Prostate gland (tissue), 2 donors: ENCODE measurements around the gene RFTN1. TPM values are rescaled to one million over a fixed set of nuclear protein-coding genes. Genes with fewer than 3 reads are reported as not detected.

Experiments
- DNase-seq: peaks from one replicate; pipeline ENCODE4 v3.0.0-alpha.2; 2019; ENCODE audit warnings: low spot score
- H3K27ac ChIP-seq, 2 donors: fragments of 200-600 bp; sonication (generic); 2 replicates each; pipeline ENCODE4 v1.5.1; 2017 to 2019
- H3K27me3 ChIP-seq: fragments of 200-600 bp; sonication (generic); replicated peaks from 2 replicates; pipeline ENCODE4 v1.5.1; 2019; ENCODE audit not compliant: insufficient read depth
- H3K36me3 ChIP-seq, 2 donors: fragments of 200-600 bp; sonication (generic); 1 replicate in 1 of 2; 2 replicates in 1 of 2; pipeline versions ENCODE4 v1.5.1 to v1.8.1; 2017 to 2019
- H3K4me1 ChIP-seq: fragments of 200-600 bp; sonication (generic); replicated peaks from 2 replicates; pipeline ENCODE4 v1.5.1; 2019
- H3K4me3 ChIP-seq, 2 donors: fragments of 200-600 bp; sonication (generic); 2 replicates each; pipeline ENCODE4 v1.5.1; 2017 to 2019
- H3K9me3 ChIP-seq: fragments of 200-600 bp; sonication (generic); 2 replicates; pipeline ENCODE4 v1.5.1; 2017
- CTCF ChIP-seq, 4 experiments: fragments of 200-600 bp in 2 of 4; fragments of 450-650 bp in 2 of 4; sonication (generic) in 2 of 4; IDR thresholded peaks; 1 replicate in 3 of 4; 2 replicates in 1 of 4; pipeline ENCODE4 v1.5.1; 2016 to 2019; ENCODE audit warnings: antibody characterized with exemption in 4 of 4, mild to moderate bottlenecking in 2 of 4, moderate library complexity in 2 of 4
- POLR2A ChIP-seq: fragments of 450-650 bp; IDR thresholded peaks from one replicate; pipeline ENCODE4 v1.6.1; 2016; ENCODE audit warnings: antibody characterized with exemption, mild to moderate bottlenecking
- POLR2AphosphoS5 ChIP-seq: sonication (generic); formaldehyde crosslinking; IDR thresholded peaks from one replicate; pipeline ENCODE4 v1.6.1; 2017; ENCODE audit warnings: antibody characterized with exemption
- WGBS: methylation state at CpG from one replicate; pipeline ENCODE4 v1.1.5; 2018; 5-methylcytosine and 5-hydroxymethylcytosine counted together
- intact Hi-C: fragments of 100-400 bp; cut with DNase I; formaldehyde crosslinking; loops from one replicate; pipeline ENCODE4 v1.14.2; 2022
- total RNA-seq, 2 donors: library from RNA; depleted of rRNA; stranded (reverse); fragments of >200 nt; gene quantifications; one replicate each; pipeline ENCODE4 v1.1.0, GENCODE V29; 2016

The RFTN1 gene
- total RNA-seq, 2 donors from 2014 or later: 7.4 to 16.1 TPM

DNA sequence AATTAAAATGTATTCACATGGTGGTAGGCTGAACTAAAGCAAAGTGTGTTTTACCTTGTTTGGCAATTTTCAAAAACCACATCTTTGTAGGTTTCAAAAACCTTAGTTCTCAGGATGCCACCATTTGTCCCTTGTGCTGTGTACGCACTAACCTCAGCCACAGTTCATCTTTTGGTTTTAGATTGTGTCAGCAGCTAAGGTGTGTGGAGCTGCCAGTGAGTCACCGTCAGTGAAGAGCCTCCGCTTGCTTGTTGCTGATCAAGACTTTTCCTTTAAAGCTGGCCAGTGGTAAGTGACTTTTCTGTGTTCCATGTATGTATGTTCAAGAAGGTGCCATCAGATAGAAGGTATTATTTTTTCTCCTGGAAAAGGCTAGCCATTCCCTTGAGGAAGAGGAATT is 227.3 kb downstream of the RFTN1 start:
- 96% methylated on average over 3 of the region's 3 CpGs for WGBS
- no peaks in the 10 kb centered on the region for H3K4me1 ChIP-seq
- TF ChIP-seq CTCF (IDR thresholded peaks at IDR 0.05): no peak
- TF ChIP-seq POLR2AphosphoS5: no peak
- no peak for TF ChIP-seq POLR2A
- no peak overlapping the region for H3K27ac ChIP-seq
- H3K4me3 ChIP-seq: no peak overlapping the region
- H3K36me3 ChIP-seq: no peaks in the 10 kb centered on the region
- no peaks in the 10 kb centered on the region for H3K27me3 ChIP-seq
- H3K9me3 ChIP-seq: no peaks in the 10 kb centered on the region
- intact Hi-C loops: no loop called here
- DNase-seq: no peak

DNA sequence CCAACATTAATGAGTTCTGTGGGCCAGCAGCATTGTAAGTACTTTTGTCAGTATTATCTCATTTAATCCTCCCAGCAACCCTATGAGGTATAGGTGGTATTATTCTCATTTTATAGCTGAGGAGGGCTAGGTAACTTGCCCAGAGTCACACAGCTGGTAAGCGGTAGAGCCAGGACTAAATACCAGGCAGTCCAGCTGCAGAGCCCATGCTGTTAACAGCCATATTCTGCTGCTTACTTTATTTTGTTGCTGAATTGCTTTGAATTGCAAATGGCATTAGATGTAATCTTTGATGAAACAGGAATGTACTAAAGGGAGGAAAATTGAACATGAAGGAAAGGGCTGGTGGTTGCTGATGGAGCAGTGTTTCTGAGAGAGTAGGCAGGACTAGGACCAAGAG is 228.9 kb downstream of the RFTN1 start:
- H3K4me1 ChIP-seq: no peaks in the 10 kb centered on the region
- WGBS: 100% methylated on average over 1 of the region's 1 CpG
- H3K9me3 ChIP-seq: no peaks in the 10 kb centered on the region
- H3K27ac ChIP-seq: no peak overlapping the region
- H3K36me3 ChIP-seq: no peaks in the 10 kb centered on the region
- no peaks in the 10 kb centered on the region for H3K27me3 ChIP-seq
- intact Hi-C loops: no loop called here
- H3K4me3 ChIP-seq: no peak overlapping the region
- DNase-seq: no peak
- no peak for TF ChIP-seq POLR2AphosphoS5
- TF ChIP-seq CTCF (IDR thresholded peaks at IDR 0.05): no peak
- no peak for TF ChIP-seq POLR2A

GRCh38 chr3:16280671-16281070 is 232.8 kb downstream of the RFTN1 start:
- Histone ChIP-seq H3K4me1 (no peaks in the 10 kb centered on the region), H3K4me3 (no peak overlapping the region), H3K27me3 (no peaks in the 10 kb centered on the region), H3K36me3 (no peaks in the 10 kb centered on the region), H3K27ac (no peak overlapping the region), H3K9me3 (no peaks in the 10 kb centered on the region)
- no peak for TF ChIP-seq POLR2AphosphoS5
- TF ChIP-seq POLR2A: no peak
- no peak for TF ChIP-seq CTCF (IDR thresholded peaks at IDR 0.05)
- no peak for DNase-seq
- 95% methylated on average over 2 of the region's 2 CpGs for WGBS
- intact Hi-C loops: no loop called here

DNA sequence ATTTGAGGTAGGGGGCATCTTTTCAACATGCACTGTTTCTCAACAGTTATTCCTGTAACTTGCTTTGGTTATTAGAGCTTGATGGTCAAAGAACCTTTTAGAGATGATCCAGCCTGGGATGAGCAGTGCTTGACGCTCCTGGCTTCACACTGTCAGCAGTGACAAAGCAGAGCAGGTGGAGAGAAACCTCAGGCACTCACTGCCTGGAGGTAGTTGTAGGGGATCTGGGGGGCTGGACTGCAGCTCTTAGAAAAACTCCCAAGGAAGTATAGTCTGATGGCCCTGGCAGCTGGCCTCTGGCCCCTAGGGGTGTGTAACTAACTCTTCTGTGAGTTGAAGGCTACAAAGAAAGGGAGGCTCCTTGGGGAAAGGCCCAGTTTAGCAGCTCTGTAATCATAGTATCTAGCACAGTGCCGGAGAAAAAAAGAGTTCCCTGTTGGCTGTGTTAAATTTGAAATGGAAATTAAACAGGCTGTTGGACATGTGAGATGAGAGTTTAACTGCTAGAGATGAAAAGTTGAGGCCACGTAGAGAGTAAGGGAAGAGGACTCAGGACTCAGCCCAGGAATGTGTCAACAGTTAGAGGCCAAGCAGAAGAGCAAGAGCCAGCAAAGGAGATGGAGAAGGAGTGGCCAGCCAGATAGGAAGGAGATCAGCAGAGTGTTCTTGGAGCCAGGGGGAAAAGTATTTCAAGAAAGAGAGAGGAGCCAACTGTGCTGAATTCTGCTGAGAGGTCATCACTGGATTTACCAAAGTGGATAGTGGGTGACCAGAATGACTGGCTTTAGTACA is 234.3 kb downstream of the RFTN1 start:
- no peaks in the 10 kb centered on the region for H3K9me3 ChIP-seq
- intact Hi-C loops: no loop called here
- WGBS: 65% methylated on average over 3 of the region's 3 CpGs
- H3K36me3 ChIP-seq: no peaks in the 10 kb centered on the region
- TF ChIP-seq POLR2AphosphoS5: no peak
- no peak overlapping the region for H3K27ac ChIP-seq
- no peak overlapping the region for H3K4me3 ChIP-seq
- DNase-seq: no peak
- H3K27me3 ChIP-seq: no peaks in the 10 kb centered on the region
- no peaks in the 10 kb centered on the region for H3K4me1 ChIP-seq

DNA sequence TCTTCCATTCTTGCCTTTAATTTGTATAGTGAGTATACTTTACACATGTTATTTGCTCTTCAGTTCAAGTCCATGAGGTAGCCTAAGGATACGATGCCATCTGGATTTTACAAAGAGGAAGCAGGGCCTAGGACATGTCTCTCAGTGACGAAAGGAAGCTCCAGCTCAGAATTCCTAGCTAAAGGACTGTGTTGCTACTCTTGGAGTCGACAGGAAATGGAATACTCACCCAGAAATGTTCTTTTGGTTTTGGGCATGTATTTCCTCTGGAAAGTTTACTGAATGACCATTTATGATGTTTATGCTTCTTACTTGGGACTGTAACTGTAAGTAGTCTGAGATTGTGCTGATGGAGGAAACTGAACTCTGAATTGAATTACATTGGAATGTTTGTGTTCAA is 236.0 kb downstream of the RFTN1 start:
- no peak overlapping the region for H3K4me3 ChIP-seq
- no peak for DNase-seq
- H3K27ac ChIP-seq: no peak overlapping the region
- intact Hi-C loops: no loop called here
- no peaks in the 10 kb centered on the region for H3K36me3 ChIP-seq
- TF ChIP-seq POLR2A (no peak), CTCF (IDR thresholded peaks at IDR 0.05) (no peak), POLR2AphosphoS5 (no peak)
- 90% methylated on average over 3 of the region's 3 CpGs for WGBS
- H3K9me3 ChIP-seq: no peaks in the 10 kb centered on the region
- no peaks in the 10 kb centered on the region for H3K27me3 ChIP-seq
- no peaks in the 10 kb centered on the region for H3K4me1 ChIP-seq
